Stimulated activated CD4-positive, alpha-beta T cell treated with anti-CD3 and anti-CD28 coated beads, Interleukin-15, amount 100 ng/mL, for 48 hours (primary cell): ENCODE data around the gene SNAPIN.
"Not testable (repeated sequence)": the region's sequence is repeated elsewhere in the genome, so short reads cannot be mapped to it uniquely, and the experiment has no call there.

Experiments
- DNase-seq, 2 donors: peaks; one replicate each; pipeline ENCODE4 v3.0.0-alpha.2; 2020; ENCODE audit warnings: low read depth in 2 of 2

SNAPIN gene

DNA sequence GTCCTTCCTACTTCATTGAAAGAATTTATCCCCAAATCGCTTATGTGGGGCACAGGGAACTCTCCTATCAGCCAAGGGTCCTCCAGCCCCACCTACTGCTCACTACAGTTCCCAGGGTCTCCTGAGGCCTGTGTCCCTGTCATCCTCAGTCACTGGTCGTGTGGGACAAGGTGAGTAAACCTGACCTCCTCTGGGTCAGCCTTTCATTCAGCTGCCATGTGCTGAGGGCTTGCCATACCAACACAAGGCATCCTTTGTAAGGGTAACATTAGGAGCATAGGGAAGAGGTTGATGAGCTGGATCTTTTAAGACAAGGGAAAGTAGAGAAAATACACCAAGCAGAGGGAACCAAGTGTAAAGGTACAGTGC is 11.2 kb upstream of the SNAPIN start:
- DNase-seq, result no peak

DNA sequence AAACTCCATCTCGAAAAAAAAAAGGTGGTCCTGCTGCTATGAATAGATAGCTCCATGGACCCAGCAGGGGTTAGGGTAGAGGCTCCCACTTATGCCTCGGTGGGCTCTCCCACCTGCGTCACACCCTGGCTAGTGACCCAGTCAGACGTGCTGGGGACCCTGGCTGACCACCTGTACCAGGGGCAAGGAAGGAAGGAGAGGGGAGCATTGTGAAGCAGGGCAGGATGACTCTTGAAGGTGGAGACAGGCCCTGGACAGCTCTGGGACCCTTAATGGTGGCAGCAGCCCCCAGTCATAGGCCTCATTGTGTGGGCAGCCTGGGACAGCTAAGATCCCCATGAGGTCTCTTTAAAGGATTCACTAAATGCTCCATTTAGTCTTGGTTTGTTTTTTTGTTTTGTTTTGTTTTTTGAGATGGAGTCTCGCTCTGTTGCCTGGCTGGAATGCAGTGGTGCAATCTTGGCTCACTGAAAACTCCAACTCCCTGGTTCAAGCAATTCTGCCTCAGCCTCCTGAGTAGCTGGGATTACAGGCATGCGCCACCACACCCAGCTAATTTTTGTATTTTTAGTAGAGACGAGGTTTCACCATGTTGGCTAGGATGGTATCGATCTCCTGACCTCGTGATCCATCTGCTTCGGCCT is 10.4 kb upstream of the SNAPIN start:
- no peak for DNase-seq

DNA sequence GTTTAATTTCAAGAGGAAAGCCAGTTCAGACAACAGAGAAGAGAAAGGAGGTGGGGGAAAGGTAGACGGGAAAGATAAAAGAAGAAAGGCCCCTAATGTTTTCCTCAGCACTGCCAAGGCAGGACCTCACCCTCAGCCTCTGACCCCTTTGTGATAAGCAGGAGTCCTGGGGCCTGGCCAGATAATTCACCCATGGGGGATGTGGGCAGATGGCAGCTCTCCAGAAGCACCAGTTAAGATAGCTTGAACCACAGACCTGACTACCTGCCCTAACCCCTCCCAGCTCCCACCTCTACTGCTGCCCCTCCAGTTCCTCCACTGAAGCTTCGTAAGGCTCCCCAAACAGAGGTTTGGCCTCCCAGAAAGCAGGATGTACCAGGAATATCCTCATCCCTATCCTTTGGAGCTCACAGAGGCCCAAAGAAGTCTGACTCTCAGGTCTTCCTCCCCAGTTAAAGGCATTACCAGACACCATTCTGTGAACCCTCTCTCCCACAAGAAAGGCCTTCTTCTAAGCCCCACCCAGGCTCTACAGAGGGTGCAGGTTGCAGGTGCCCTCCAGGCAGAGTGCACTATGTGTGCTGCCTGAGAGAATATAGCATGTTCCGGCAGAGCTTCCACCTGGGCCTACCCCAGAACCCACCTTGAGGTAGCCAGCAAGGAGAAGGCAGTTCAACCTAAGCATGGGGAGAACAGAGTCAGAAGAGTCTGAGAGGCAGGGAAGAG is 9.2 kb upstream of the SNAPIN start:
- DNase-seq, result no peak

DNA sequence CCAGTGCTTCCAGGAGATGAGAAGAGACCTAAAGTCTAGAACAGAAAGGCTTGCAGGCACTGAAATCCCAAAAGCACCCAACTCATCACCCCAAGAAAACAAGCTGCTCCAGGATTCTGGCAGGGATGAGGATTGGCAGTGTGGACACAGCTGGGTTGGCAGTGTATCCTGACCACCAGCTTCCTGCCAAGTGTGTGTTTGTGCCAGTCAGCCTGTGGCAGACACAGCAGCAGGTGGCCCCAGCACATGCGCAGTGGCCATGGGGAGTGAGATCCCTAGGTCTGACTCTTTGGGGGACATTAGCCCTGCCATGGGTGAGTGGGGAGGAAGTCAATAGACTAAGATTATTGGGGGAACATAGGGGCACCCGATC is 8.7 kb upstream of the SNAPIN start:
- DNase-seq, result no peak

DNA sequence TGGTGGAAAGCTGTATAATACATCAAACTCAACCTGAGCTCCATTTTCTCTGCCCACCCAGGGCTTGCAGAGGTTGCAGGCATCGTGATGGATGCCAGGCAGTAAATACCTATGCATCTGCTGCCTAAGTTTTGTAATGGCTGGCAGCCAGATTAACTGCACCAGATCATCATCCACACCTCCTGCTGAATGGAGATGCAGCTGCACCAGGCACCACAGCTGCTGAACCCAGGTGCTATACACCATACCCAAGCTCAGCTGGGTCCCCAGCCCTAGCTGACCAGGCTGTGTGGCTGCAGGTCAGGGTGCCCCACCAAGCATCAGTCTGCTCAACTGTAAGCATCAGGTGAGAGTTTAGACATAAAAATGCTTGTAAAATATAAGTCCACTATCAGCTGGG is 6.7 kb upstream of the SNAPIN start:
- DNase-seq, result no peak

DNA sequence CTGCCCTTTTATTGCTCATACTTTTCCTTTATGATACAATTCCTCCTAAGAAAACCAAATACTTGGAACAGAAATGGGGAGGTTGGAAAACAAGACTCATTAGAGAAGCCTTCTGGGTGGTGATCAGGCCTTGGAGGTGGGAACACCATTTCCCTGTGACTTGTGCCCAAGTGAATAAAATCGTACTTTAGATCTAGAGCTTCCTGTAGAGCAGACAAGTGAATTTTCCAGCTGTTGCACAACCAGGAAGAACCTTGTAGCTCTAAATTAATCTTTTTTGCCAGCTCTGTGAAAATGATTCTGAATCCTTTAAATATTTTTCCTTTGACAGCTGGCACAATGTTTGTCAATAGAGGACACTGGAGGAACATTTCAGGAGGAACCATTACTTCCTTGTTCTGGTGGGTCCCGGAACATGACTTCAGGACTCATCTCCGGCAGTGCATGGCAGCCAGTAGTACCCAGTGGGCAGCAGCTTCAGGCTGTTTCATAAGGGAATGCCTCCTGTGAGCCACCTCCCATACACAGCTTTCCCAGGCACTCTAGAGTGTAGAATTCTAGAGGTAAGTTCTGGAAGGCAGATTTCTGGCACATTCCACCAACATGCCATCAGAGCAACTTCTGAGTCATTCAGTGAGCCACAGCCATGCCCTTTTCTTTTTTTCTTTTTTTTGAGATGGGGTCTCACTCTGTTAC is 5.5 kb upstream of the SNAPIN start:
- DNase-seq, result no peak

DNA sequence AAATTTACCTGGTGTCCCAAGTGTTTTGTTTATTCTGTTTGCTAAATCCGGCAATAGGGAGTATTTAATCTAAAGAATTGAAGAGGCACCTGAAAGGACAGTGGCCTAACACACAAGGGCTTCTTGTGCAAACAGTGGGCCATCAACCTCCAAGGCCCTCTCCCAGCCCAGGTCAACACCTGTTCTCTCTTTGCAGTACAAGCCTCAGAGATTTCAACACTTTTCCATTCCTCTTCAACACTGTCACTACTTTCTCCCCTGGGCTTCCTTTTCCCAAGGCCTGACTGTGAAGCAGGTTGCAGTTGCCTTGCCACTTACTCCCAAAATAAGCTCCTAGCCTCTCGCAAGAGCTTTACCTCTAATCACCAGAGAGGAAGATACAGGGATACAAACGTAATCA is 3.2 kb upstream of the SNAPIN start:
- no peak for DNase-seq

DNA sequence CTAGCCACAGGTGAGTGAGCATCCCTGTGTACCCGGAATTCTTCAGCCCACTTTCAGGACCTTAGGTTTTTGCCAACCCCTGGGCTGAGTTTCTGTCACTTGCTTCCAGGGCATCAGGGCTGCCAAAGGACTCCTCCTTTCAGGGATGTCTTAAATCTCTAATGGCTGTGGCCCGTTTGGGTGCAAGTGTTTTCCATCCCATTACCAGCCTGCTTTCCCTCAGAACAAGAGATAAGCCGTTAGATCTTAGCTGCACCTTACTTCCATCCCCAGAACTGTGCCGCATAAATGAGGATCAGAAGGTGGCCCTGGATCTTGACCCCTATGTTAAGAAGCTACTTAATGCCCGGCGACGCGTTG is 652 bp downstream of the SNAPIN start:
- DNase-seq, result no peak

DNA sequence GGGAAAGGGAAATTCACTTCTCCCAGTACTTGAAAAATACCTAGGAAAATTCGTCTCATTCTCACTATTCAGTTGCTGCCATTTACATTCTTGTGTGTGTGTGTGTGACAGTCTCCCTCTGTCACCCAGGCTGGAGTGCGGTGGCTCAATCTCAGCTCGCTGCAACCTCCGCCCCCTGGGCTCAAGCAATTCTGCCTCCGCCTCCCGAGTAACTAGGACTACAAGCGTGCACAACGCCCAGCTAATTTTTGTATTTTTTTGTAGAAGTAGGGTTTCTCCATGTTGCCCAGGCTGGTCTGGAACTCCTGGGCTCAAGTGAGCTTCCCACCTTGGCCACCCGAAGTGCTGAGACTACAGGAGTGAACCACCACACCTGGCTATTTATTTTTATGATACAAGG is 1.2 kb downstream of the SNAPIN start:
- DNase-seq, result no peak

DNA sequence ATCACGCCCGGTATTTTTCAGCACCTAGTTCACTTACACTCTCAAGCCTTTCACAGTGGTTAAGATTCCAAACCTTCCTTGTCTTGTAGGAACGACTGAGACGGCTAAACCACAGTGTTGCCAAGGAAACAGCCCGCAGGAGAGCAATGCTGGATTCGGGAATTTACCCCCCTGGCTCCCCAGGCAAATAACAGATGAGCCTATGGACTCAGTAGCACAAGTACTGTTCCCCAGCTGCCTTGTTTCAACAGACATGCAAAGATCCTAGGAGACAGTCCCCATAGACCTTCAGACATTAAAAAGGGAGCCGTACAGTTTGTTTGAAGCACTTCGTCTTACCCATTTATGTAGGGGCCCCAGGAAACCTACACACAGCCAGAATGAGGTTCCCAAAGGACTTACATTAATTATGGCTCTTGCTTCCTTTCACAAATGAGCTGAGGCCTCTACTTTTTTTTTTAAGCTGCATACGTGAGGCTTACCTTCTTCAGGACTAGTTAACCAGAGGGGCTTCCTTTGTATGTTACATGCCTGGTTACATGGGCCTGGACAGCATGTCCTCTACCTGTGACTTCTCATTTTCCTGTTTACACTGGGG is 2.7 kb downstream of the SNAPIN start:
- no peak for DNase-seq

DNA sequence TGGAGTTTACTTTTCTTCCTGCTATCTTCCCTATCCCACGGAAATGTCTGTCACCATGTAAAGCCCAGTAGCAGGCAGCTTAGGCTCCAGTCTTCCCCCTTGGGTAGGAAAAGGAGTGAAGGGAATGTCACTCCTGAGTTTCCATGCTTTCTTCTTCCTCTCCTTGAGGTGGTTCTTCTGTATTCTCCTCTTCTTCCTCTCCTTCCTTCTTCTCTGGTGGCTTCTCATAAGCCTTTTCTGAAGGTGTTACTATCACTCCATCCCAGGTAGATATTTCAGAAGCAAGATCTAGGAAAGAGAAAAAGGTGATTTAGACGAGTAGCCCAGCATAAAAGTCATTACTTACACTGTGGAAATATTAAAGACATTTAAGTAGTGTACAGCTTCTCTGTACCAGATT is 3.8 kb downstream of the SNAPIN start:
- no peak for DNase-seq

DNA sequence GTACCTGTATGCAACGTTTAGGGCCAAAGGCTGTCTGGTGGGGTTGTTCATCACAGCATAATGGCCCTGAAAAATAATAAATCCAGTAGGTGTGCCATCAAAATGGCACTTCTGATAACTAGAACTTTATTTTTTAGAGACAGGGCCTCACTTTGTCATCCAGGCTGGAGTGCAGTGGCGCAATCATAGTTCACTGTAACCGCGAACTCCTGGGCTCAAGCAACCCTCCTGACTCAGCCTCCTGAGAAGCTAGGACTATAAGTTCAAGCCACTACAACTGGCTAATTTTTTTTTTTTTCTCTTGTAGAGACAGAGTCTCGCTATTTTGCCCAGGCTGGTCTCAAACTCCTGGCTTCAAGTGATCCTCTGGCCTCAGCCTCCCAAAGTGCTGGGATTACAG is 4.7 kb downstream of the SNAPIN start:
- DNase-seq, result no peak

DNA sequence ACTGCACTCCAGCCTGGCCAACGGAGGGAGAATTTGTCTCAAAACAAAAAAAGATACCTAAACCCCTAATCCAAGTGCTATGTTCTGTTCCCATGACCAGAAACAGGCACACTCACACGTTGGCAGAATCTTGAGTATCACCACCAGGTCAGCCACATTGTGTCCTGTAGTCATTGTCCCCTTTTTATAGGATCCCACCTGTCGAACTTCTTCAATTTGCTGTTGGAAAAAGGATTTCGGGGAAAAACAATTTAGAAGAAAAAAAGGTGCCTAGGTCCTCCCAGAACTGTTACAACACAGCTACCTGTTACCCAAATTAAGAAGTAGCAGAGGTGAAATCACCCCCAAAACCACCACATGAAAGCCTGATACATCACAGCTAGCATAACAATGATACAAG is 8.9 kb downstream of the SNAPIN start:
- no peak for DNase-seq

DNA sequence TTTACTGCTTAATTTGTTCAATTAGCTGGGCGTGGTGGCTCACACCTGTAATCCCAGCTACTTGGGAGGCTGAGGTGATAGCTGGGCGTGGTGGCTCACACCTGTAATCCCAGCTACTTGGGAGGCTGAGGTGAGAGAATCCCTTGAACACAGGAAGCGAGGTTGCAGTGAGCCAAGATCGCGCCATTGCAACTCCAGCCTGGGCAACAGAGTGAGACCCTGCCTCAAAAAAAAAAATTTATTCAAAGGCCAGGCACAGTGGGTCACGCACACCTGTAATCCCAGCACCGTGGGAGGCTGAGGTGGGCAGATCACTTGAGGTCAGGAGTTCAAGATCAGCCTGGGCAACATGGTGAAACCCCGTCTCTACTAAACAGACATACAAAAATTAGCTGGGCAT is 10.2 kb downstream of the SNAPIN start:
- not testable (repeated sequence) for DNase-seq

DNA sequence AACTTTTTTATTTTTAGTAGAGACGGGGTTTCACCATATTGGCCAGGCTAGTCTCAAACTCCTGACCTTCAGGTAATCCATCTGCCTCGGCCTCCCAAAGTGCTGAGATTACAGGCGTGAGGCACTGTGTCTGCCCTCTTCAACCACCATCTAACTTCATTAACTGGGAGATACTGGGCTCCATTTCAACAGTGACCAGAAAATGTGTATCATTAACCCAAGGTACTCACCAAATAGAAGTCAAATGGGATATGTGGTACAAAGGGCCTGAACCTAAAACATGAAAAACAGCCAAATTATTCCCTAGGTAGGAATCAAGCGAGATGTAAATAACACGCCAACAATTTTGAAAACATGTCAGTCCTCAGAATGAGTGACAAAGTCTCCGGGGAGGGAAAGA is 11.1 kb downstream of the SNAPIN start:
- no peak for DNase-seq

DNA sequence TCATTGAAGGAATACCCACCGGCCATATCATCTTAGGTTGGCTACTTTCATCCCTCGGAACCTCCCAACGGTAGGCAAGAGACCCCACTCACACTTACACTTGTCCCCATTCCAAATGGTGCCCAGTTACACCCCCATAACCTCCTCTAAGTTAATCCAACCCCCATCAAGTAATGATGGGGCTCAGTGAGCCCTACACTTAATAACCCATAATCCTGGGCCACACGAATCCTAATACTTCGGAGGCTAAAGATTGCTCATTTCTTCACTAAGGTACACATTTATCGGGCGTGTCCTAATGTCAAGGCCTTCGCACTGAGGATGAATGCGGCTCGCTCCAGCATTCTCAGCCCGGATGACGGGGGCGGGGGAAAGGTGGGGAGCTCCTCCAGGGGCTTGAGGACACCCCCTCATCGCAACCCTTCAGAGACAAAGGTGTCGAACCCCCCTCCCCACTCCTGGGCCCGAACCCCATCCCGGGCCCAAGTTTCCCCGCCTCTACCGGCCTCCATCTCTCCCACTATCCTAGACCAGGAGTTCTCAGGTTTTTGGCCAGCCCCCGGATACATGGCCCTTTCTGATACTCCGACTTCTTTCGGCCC is 11.9 kb downstream of the SNAPIN start:
- no peak for DNase-seq

DNA sequence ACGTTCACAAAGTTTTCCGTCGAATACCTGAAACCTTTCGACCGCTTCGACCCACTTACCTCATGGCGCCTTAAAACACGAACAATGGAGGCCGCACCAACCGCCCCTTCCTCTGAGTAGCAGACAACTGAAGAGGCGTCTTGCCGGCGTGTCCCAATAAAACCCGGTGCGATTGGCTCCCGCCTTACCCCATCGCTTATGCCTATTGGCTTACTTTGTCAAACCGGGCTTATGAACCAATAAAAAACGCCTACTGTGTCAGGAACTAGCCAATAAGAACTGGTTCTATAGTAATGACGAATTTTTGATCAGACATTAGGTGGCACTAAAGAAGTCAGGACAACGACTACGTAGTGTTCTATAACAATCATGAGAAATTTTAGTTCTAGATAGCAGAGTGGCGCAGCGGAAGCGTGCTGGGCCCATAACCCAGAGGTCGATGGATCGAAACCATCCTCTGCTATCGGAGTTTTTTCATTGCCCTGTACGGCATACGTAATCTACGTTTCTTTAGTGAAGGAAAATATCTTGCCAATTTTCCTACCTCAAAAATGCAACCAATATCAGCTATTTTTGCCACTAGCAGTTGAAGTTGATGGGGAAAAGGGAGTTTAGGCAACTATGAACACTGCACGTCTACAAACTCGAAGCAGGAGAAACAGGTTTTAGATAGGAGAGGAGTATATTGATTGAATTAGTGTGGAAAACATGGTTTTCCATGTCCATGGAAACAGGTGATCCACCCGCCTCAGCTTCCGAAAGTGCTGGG is 12.5 kb downstream of the SNAPIN start, which contains the start of gene ILF2:
Gene ILF2 (minus strand): TSS at position 135 of the 769 bp plus-strand sequence. CDS start 71 bp downstream, at position 64.
- DNase-seq, result peak; percentile 94 to 98

DNA sequence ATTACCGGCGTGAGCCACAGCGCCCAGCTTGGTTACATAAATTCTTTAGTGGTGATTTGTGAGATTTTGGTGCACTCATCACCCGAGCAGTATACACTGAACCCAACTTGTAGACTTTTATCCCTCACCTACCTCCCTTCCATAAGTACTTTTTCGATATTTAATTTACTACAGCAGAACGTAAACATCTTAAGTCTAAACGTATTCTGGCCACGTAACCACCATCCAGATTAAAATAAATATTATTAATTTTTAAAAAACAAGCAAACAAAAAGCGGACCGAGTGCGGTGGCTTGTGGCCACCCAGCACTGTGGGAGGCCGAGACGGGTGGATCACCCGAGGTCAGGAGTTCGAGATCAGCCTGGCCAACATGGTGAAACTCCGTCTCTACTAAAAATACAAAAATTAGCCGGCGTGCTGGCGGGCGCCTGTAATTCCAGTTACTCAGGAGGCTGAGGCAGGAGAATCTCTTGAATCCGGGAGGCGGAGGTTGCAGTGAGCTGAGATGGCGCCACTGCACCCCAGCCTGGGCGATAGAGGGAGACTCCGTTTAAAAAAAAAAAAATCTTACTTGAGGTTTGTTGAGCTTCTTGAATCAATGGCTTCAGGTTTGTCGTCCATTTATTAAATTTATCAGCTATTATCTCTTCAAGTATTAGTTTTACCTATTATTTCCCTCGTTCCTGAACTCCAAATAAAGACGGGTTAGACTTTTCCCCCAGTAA is 13.3 kb downstream of the SNAPIN start:
- peak; percentile 38 to 46 for DNase-seq

DNA sequence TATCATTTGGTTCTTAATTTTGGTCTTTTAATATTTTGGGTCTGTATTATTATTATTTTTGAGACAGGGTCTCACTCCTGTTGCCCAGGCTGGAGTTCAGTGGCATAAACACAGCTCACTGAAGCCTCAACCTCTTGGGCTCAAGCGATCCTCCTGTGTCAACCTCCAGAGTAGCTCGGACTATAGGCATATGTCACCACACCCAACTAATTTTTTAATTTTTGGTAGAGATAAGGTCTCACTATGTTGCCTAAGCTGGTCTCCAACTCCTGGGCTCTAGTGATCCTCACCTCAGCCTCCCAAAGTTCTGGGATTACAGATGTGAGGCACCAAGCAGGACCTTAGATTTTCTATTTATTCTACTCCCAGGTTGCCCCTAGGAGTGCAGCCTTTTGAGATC is 15.0 kb downstream of the SNAPIN start:
- no peak for DNase-seq

DNA sequence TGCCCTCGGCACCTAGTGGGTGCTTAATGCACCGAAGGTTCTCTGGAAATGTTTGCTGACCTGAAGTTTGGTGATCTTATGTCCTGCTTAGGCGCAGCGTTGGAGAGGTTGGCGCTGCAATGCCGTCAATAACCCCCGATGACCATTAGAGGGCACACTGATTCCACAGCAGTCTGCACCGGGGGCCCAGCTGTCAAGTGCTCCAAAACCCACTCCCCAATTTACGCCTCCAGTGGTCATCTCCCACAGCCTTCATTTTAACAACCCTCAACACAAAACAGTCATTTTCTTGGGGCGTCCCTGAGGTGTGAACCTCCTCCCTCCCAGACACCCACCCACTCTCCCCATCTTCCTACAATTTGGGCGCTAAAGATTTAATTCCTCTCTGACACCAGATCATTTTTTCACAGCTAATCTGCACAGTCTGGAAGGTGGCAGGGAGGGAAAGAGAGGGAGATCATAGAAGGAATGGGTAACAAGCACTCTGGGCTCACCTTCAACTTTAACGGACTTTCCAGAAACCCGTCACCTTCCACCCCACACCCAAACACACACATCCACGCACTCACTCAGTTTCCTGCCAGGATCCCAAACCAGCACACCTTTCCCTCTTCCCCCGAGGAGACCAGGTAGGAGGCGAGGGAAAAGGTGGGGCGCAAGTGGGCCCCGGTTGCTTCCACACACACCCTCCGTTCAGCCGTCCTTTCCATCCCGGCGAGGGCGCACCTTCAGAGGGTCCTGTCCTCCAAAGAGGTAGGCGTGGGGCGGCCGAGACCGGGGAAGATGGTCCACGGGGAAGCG is 19.4 kb downstream of the SNAPIN start:
- DNase-seq, result no peak
